ENCODE data around the gene RIN3. TPM values are rescaled to one million over a fixed set of nuclear protein-coding genes. Genes with fewer than 3 reads are reported as not detected.
A peak's percentile ranks its signal among the peaks of the same experiment; 100 is the strongest.

The RIN3 gene
- total RNA-seq, 2 donors from 2014 or later = 8.8 to 41.6 TPM

- no peaks in the 10 kb centered on the region for H3K4me1 ChIP-seq (replicated peaks)
- 74% methylated on average over 6 of the region's 6 CpGs for WGBS
- intact Hi-C loops (cut with DNase I) = loop anchor here (10.0 kb wide), 1 partner anchor 173 kb away; no protein-coding TSS in a partner anchor
- H3K4me3 ChIP-seq = no peak overlapping the region
- TF ChIP-seq POLR2A (IDR thresholded peaks at IDR 0.05) (no peak), CTCF (IDR thresholded peaks at IDR 0.05) (no peak), POLR2AphosphoS5 (IDR thresholded peaks at IDR 0.05) (no peak)
- no peaks in the 10 kb centered on the region for H3K9me3 ChIP-seq
- H3K27me3 ChIP-seq (replicated peaks; ENCODE audit: insufficient read depth) = no peaks in the 10 kb centered on the region
- DNase-seq (ENCODE audit: low spot score) = no peak
- no peaks in the 10 kb centered on the region for H3K36me3 ChIP-seq
- H3K27ac ChIP-seq = no peak overlapping the region
These were observed 1.9 kb upstream of the RIN3 start for GRCh38 chr14:92511453-92512238.

GRCh38 chr14:92512807-92513203 lies 776 bp upstream of the RIN3 start:
- WGBS = 78% methylated on average over 9 of the region's 9 CpGs
- Histone ChIP-seq H3K4me1 (replicated peaks) (no peaks in the 10 kb centered on the region), H3K27me3 (replicated peaks; ENCODE audit: insufficient read depth) (no peaks in the 10 kb centered on the region), H3K27ac (no peak overlapping the region), H3K9me3 (no peaks in the 10 kb centered on the region), H3K4me3 (peak overlapping the region; percentile 46 to 67), H3K36me3 (no peaks in the 10 kb centered on the region)
- TF ChIP-seq CTCF (IDR thresholded peaks at IDR 0.05) = no peak
- TF ChIP-seq POLR2A (IDR thresholded peaks at IDR 0.05) = no peak
- TF ChIP-seq POLR2AphosphoS5 (IDR thresholded peaks at IDR 0.05) = no peak
- no peak for DNase-seq (ENCODE audit: low spot score)
- intact Hi-C loops (cut with DNase I) = loop anchor here (10.0 kb wide), 1 partner anchor 172 kb away; no protein-coding TSS in a partner anchor

GRCh38 chr14:92513966-92514843 lies 624 bp downstream of the RIN3 start:
- no peaks in the 10 kb centered on the region for H3K27me3 ChIP-seq (replicated peaks; ENCODE audit: insufficient read depth)
- 17% methylated on average over 51 of the region's 81 CpGs for WGBS
- H3K9me3 ChIP-seq = no peaks in the 10 kb centered on the region
- no peaks in the 10 kb centered on the region for H3K36me3 ChIP-seq
- no peak for DNase-seq (ENCODE audit: low spot score)
- H3K4me3 ChIP-seq = peak overlapping the region; percentile 46 to 67
- TF ChIP-seq POLR2A (IDR thresholded peaks at IDR 0.05) (no peak), POLR2AphosphoS5 (IDR thresholded peaks at IDR 0.05) (no peak), CTCF (IDR thresholded peaks at IDR 0.05) (no peak)
- no peaks in the 10 kb centered on the region for H3K4me1 ChIP-seq (replicated peaks)
- peak overlapping the region; percentile 60 to 75 for H3K27ac ChIP-seq
- intact Hi-C loops (cut with DNase I) = loop anchor here (10.0 kb wide), 1 partner anchor 171 kb away; no protein-coding TSS in a partner anchor

- Histone ChIP-seq H3K9me3 (no peaks in the 10 kb centered on the region), H3K27me3 (replicated peaks; ENCODE audit: insufficient read depth) (no peaks in the 10 kb centered on the region), H3K4me3 (peak overlapping the region; percentile 46 to 67), H3K27ac (peak overlapping the region in 1 of 2 donors; percentile 60), H3K4me1 (replicated peaks) (no peaks in the 10 kb centered on the region), H3K36me3 (no peaks in the 10 kb centered on the region)
- no peak for DNase-seq (ENCODE audit: low spot score)
- TF ChIP-seq POLR2A (IDR thresholded peaks at IDR 0.05) = no peak
- TF ChIP-seq CTCF (IDR thresholded peaks at IDR 0.05) = no peak
- no peak for TF ChIP-seq POLR2AphosphoS5 (IDR thresholded peaks at IDR 0.05)
- WGBS = 62% methylated on average over 14 of the region's 15 CpGs
- intact Hi-C loops (cut with DNase I) = loop anchor here (10.0 kb wide), 1 partner anchor 170 kb away; no protein-coding TSS in a partner anchor
These were observed 1.4 kb downstream of the RIN3 start for GRCh38 chr14:92514844-92515514.

All from prostate gland (tissue), 2 donors.